GM19372 (cell line): ENCODE data around the gene VSX1.
A peak's percentile ranks its signal among the peaks of the same experiment; 100 is the strongest.

Experiments
- ATAC-seq: cut with Tn5 transposase; IDR thresholded peaks from one replicate; pipeline ENCODE4 v1.9.1; 2021; ENCODE audit warnings: mild to moderate bottlenecking, low read depth, moderate library complexity; ENCODE audit not compliant: unreplicated experiment

The VSX1 gene

GRCh38 chr20:25042531-25043498, 39.1 kb downstream of the VSX1 start:
- peak; percentile 77 for ATAC-seq

DNA sequence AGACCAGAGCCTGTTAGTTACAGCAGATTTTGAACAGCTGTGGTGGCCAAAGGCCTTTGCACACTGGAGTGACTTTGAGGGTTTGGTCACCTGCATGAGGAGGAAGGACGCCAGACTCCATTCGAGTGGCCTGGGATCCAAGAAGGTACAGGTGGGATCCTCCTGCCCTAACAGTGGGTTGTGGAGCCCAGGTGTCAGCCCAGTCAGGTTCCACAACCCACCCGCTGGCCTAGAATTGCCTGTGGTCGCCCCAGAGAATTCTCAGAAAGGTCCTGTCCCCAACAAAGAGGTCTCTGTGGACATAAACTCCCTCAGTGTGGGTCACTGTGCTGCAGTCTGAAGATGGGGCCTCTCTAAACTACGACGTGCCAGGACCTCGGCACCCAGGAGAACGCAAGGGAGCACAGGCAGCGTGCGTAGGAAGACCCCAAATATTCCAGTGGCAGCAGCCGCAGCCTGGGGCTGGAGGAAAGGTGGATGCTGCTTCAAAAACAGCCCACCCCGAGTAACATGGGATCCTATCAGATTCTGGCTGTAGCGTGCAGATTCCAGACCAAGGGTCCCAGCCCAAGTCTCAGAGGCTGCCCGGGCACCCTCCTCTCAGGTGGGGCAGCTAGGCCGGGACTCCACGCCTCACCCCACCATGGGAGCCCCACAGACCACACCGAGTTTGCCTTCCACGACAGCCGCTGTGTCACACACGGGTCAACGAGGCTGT, 40.0 kb downstream of the VSX1 start:
- no peak for ATAC-seq

DNA sequence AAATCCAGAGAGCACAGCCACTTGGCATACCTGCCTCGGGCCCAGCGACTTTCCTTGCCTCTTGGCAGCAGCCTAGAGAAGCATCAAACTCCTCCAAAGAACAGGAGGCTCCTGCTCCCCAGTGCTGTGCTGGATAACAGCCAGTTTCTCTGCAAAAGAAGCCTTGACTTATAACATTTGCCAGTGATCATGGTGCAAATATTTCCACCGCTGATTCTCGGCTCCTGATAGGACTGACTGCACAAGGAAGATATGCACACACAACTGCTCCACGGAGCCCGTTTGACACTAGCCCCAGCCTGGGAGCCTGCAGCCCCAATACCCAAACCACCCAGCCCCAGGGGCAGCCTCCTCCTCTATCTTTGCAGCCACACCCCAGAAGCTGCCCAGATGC, 41.5 kb downstream of the VSX1 start:
- no peak for ATAC-seq

GRCh38 chr20:25039697-25040437, 42.1 kb downstream of the VSX1 start:
- ATAC-seq = no peak

DNA sequence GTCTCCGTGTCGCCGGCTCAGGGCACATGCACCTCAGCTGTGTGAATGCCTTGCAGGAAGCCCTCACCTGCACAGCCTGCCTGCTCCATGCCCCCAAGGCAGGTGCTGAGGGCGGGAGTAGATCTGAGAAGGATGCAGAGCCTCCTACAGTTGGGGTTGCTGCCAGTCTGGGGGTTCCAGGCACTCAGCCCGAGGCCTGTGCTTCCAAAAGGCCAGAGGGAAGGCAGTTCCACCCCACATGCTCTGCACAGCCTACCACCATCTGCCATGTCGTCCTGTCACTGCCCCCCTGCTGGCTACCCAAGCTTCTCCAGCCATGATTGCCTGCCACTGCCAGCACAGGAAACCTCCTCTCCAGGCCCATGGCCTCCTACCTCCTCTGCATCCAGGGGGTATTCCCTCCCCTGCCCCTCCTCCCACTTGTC, 43.3 kb downstream of the VSX1 start:
- ATAC-seq = no peak

- no peak for ATAC-seq
Measured at GRCh38 chr20:25038103-25038410, 43.9 kb downstream of the VSX1 start.

DNA sequence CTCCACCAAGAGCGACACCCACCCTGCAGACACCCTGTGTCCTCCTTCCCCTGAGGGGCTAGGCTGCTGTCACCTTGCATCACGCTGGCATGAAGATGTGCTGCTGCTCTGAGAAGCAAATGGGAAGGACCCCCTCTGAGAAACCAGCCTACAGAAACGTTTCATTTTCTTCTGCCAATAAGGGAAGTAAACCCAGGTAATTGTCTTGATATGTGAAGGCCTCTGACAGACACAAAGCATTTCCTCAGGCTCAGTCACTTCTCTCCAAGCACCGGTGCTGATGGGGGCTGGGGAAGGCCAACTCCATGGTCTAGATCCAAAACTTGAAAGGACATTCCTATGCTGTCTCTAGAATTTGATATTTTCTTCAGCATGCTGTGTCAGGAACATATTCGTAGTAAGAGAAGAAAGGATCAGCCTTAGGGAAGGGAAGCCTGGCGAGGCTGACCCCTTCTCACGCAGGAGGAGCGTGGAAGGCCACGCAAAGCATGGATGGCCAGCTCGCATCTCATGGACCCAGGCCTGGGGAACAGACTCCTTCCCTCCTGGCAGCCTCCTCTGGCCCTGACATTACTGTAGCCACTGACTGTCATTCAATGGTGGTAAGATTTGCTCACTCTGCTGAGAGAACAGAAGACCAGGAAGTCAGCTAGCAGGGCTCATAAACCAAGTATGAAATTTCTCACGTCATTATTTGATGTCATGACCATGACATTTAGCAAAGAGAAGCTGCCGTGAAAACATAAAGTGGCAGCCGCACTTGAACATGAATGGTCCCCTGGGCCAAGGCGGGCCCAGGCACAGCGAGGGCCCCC, 44.4 kb downstream of the VSX1 start:
- ATAC-seq = no peak

DNA sequence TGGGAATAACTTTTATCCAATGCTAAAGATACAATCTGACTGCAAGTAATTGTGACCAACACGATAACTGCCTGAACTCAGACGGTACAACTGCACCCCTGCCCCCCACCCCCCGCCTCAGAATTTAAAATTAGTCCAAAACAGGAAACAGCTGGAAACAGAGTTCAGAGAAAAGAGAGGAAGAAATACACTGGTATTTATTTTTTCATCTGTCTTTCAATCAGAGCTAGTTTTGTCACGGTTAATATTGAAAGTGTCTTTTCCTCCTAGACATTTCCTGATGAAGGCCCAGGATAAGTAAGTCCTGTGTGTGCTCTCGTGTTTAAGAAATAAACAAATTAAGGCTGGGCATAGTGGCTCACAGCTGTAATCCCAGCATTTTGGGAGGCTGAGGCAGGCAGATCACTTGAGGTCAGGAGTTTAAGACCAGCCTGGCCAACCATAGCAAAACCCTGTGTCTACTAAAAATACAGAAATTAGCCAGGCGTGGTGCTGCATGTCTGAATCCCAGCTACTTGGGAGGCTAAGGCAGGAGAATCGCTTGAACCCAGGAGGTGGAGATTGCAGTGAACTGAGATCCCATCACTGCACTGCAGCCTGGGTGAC, 45.5 kb downstream of the VSX1 start:
- ATAC-seq = no peak

- no peak for ATAC-seq
Measured at GRCh38 chr20:25035921-25036320, 46.0 kb downstream of the VSX1 start.

DNA sequence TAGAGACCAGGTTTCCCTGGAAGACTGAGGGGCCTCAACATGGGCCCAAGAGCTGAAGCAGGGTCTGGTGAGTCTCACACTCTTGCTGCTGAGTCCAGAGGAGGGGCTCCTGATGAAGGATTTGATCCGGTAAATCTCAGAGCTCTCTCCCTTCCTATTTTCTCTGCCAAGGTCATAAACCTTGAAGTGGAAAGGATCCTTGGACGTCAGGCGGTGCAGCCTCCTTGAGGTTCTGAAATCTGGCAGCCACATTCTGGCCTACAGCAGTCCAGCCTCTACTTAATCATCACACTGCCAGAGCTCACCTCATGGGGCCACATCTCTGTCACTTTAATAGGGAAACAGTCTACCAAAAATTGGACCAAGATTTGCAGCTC, 48.0 kb downstream of the VSX1 start:
- no peak for ATAC-seq

- no peak for ATAC-seq
Measured at GRCh38 chr20:25033265-25033923, 48.5 kb downstream of the VSX1 start.

GRCh38 chr20:25032478-25033264, 49.3 kb downstream of the VSX1 start:
- ATAC-seq = no peak

DNA sequence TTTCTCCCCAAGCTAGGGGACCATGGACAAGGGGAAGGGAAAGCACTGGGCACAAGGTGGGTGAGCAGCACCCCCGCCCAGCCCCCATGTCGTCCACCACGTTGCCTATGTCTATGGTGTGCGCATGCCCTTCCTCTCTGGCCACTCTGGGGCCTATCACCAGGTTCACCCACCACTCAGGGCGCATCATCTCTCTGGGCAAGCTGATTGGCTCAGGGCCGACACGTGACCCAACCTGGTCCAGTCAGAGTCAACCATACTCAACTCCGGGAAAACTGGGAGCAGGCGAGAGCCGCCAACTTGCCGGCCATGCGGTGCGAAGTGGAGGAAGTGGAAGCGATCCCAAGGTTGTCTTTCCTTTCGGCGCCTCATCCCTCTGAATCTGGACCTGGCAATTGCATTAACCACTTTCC, 49.9 kb downstream of the VSX1 start:
- no peak for ATAC-seq

- ATAC-seq = no peak
Measured at GRCh38 chr20:25031241-25031640, 50.7 kb downstream of the VSX1 start.

DNA sequence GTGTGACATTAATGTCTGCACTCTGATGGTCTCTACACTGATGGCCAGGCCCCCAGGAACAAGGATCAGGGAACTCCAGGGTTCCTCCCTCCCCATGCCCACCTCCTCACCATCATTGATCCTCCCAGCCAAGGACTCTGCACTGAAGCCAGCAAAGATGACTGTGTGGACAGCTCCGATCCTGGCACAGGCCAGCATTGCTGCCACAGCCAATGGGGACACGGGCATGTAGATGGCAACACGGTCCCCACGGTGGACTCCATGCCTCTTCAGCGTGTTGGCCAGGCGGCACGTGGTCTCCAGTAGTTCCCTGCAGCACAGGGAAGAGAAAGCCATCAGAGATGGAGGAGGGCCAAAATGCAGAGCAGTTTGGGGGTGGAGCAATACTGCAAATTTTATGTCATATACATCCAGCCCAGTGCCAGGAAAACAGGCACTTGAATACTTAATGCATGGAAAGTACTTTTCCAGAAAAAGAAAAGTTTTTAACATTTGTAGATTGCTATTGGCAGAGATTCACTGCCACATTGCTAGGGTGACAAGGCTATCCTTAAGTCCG, 51.2 kb downstream of the VSX1 start:
- no peak for ATAC-seq

GRCh38 chr20:25030007-25030648, 51.8 kb downstream of the VSX1 start:
- no peak for ATAC-seq

- no peak for ATAC-seq
Measured at GRCh38 chr20:25025986-25026605, 55.8 kb downstream of the VSX1 start.
